ENCODE data around the gene ZNF532.

ZNF532 gene

DNA sequence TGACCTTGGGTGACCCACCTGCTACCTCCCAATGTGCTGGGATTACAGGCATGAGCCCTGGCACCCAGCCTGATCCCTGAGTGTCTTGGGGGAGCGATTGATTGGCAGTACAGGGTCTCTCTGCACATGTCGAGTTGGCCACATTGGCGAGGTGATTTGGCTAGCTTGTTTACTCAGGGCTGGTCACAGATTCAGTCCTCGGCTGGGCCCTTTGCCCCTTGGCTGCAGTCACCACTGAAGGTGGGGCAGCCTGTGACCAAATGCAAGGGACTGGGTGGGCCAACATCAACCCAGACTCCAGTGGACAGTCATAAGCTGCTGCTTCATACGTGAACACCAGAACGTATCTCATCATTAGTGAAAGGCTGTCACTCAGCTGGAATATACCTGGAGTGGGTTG, 114.9 kb downstream of the ZNF532 start:
- no peak for TF ChIP-seq SUZ12 (IDR thresholded peaks at IDR 0.05; ENCODE audit: extremely low read depth, insufficient read depth, insufficient read length)
- no peak for TF ChIP-seq ZNF274 (IDR thresholded peaks at IDR 0.05; ENCODE audit: low read depth, low read length)
- no peak for TF ChIP-seq YY1 (IDR thresholded peaks at IDR 0.05; ENCODE audit: insufficient read depth, insufficient read length)
- no peak overlapping the region for H3K9ac ChIP-seq (ENCODE audit: insufficient read length, low read depth)
- no peaks in the 10 kb centered on the region for H3K9me3 ChIP-seq (ENCODE audit: insufficient read depth, low read length)
- H3K27me3 ChIP-seq (ENCODE audit: insufficient read depth, insufficient read length) = no peaks in the 10 kb centered on the region
- peaks cover 64% of the 10 kb centered on the region for H3K36me3 ChIP-seq (ENCODE audit: insufficient read depth, insufficient read length, low read length)
- H3K4me1 ChIP-seq (ENCODE audit: insufficient read depth, insufficient read length) = no peaks in the 10 kb centered on the region
- DNase-seq (ENCODE audit: low read depth, low spot score) = no peak
- H3K4me3 ChIP-seq (ENCODE audit: insufficient read length, low read depth) = no peak overlapping the region

DNA sequence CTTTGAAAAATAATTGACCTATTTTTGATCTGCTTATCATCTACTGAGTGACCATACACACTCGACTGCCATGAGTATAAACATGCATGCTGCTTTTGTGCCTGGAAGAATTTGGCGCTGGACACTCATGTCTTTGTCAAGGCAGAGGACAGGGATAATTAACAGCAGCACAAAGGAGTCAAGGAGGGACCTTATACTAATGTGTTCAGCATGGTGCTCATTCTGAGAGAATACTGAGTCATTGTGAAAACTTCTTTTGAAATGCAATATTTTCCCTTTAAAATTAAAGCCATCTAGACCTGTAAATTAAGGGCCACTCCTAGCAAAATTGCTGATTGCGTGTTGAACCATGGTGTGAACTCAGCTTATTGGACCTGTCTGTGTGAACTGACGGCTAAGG, 116.3 kb downstream of the ZNF532 start:
- no peak overlapping the region for H3K4me3 ChIP-seq (ENCODE audit: insufficient read length, low read depth)
- H3K9ac ChIP-seq (ENCODE audit: insufficient read length, low read depth) = no peak overlapping the region
- no peaks in the 10 kb centered on the region for H3K9me3 ChIP-seq (ENCODE audit: insufficient read depth, low read length)
- H3K27me3 ChIP-seq (ENCODE audit: insufficient read depth, insufficient read length) = no peaks in the 10 kb centered on the region
- H3K36me3 ChIP-seq (ENCODE audit: insufficient read depth, insufficient read length, low read length) = peaks cover 58% of the 10 kb centered on the region
- no peak for TF ChIP-seq SUZ12 (IDR thresholded peaks at IDR 0.05; ENCODE audit: extremely low read depth, insufficient read depth, insufficient read length)
- H3K4me1 ChIP-seq (ENCODE audit: insufficient read depth, insufficient read length) = no peaks in the 10 kb centered on the region
- no peak for DNase-seq (ENCODE audit: low read depth, low spot score)

DNA sequence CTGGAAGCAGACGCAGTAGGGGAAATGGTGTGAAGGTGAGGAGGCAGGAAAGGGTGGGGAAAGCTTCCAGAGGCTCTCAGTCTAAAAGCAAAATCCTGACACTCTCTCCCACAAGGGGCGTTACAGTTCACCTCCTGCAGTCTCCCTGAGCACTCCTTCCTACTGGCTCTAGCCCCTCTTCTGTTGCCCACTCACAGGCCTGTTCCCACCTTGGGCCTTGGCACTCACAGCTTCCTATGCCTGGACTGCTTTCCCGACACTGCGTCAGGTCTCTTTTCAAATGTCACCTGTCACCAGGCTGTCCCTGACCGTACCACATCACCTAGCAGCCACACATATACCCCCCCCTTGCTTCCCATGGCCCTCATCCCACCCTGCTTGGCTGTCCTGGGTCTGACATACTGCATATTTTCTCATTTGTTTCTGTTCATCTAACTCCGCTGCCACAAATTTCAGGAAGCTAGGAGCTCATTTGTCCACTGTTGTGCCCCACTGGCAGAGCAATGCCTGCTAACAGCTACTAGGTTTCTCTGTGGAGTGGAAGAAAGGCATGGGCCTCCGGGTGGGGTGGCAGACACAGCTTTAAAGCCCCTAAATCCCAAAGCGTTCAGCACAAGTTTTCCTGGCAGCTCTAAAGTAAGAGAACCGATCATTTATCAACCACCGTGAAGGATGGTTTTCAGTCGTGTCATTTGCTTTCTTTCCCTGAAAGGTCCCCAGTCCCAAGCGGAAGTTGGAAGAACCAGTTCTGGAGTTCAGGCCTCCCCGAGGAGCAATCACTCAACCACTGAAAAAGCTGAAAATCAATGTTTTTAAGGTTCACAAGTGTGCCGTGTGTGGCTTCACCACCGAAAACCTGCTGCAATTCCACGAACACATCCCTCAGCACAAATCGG, 118.8 kb downstream of the ZNF532 start:
- H3K9ac ChIP-seq (ENCODE audit: insufficient read length, low read depth) = no peak overlapping the region
- no peaks in the 10 kb centered on the region for H3K4me1 ChIP-seq (ENCODE audit: insufficient read depth, insufficient read length)
- no peak for DNase-seq (ENCODE audit: low read depth, low spot score)
- H3K4me3 ChIP-seq (ENCODE audit: insufficient read length, low read depth) = no peak overlapping the region
- TF ChIP-seq SUZ12 (IDR thresholded peaks at IDR 0.05; ENCODE audit: extremely low read depth, insufficient read depth, insufficient read length) = no peak
- no peak for TF ChIP-seq ZNF274 (IDR thresholded peaks at IDR 0.05; ENCODE audit: low read depth, low read length)
- TF ChIP-seq YY1 (IDR thresholded peaks at IDR 0.05; ENCODE audit: insufficient read depth, insufficient read length) = no peak
- no peaks in the 10 kb centered on the region for H3K27me3 ChIP-seq (ENCODE audit: insufficient read depth, insufficient read length)
- peaks cover 49% of the 10 kb centered on the region for H3K36me3 ChIP-seq (ENCODE audit: insufficient read depth, insufficient read length, low read length)
- H3K9me3 ChIP-seq (ENCODE audit: insufficient read depth, low read length) = no peaks in the 10 kb centered on the region

DNA sequence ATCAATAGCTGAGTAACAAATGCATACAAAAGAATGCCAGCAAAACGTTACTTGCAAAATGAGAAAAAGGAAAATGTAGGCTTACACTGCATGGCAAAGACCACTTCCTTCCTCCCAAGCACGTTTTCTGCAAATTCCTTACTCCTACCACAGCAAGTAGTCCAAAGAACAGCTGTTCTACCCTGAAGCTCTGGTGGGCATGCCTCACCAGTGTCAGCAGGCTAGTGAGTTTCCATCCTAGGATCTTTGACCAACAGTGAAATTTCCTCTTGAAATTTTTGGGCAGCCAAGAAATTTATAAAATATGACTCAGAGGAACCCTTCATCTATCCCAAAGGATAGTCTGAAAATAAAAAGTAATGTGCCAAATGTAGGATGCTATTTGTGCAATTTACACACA, 123.9 kb downstream of the ZNF532 start:
- Histone ChIP-seq H3K4me1 (ENCODE audit: insufficient read depth, insufficient read length) (no peaks in the 10 kb centered on the region), H3K9me3 (ENCODE audit: insufficient read depth, low read length) (no peaks in the 10 kb centered on the region), H3K36me3 (ENCODE audit: insufficient read depth, insufficient read length, low read length) (peaks cover 7% of the 10 kb centered on the region), H3K9ac (ENCODE audit: insufficient read length, low read depth) (no peak overlapping the region), H3K27me3 (ENCODE audit: insufficient read depth, insufficient read length) (no peaks in the 10 kb centered on the region), H3K4me3 (ENCODE audit: insufficient read length, low read depth) (no peak overlapping the region)
- DNase-seq (ENCODE audit: low read depth, low spot score) = no peak
- TF ChIP-seq ZNF274 (IDR thresholded peaks at IDR 0.05; ENCODE audit: low read depth, low read length) (no peak), YY1 (IDR thresholded peaks at IDR 0.05; ENCODE audit: insufficient read depth, insufficient read length) (no peak), SUZ12 (IDR thresholded peaks at IDR 0.05; ENCODE audit: extremely low read depth, insufficient read depth, insufficient read length) (no peak)

DNA sequence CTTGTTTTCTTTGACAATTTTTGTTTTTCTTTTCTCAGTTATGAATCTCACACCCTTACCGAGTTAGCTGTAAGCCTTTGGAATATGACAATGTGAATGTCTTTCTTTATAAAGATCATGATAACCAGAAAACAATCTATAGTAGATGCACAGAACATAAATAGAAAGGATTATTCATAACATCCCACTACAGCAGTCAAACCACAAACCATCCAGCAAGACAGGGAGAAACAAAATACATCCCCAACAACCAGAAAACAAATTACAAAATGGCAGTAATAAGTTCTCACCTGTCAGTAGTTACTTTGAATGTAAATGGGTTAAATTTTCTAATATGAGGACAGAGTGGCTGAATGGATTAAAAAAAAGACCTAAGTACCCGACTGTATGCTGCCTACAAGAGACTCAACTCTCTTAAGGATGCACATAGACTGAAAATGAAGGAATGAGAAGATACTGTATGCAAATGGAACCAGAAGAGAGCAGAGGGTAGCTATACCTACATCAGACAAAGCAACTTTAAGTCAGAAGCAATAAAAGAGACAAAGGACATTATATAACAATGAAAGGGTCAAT, 124.6 kb downstream of the ZNF532 start:
- no peaks in the 10 kb centered on the region for H3K36me3 ChIP-seq (ENCODE audit: insufficient read depth, insufficient read length, low read length)
- H3K9ac ChIP-seq (ENCODE audit: insufficient read length, low read depth) = no peak overlapping the region
- H3K4me1 ChIP-seq (ENCODE audit: insufficient read depth, insufficient read length) = no peaks in the 10 kb centered on the region
- no peaks in the 10 kb centered on the region for H3K27me3 ChIP-seq (ENCODE audit: insufficient read depth, insufficient read length)
- TF ChIP-seq SUZ12 (IDR thresholded peaks at IDR 0.05; ENCODE audit: extremely low read depth, insufficient read depth, insufficient read length) = no peak
- DNase-seq (ENCODE audit: low read depth, low spot score) = no peak
- no peaks in the 10 kb centered on the region for H3K9me3 ChIP-seq (ENCODE audit: insufficient read depth, low read length)
- no peak overlapping the region for H3K4me3 ChIP-seq (ENCODE audit: insufficient read length, low read depth)

DNA sequence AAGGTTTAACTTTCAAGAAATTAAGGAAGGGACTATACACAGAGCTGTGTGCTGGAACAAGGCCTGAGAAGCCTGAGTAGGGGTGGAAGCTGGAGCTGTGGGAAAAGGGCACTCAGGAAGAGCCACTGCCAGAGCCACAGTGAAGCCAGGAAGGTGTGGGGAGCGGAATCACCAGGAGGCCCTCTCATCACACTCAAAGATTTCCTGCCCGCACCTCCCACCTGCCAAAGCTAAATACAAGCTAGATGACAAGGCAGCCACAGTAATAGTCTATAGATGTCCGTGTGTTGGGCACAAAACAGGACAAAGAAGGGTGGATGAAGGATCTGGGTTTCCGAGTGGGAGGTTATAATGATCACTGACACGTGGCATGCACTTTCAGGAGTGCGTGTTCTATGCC, 126.0 kb downstream of the ZNF532 start:
- Histone ChIP-seq H3K9me3 (ENCODE audit: insufficient read depth, low read length) (no peaks in the 10 kb centered on the region), H3K27me3 (ENCODE audit: insufficient read depth, insufficient read length) (no peaks in the 10 kb centered on the region), H3K4me3 (ENCODE audit: insufficient read length, low read depth) (no peak overlapping the region), H3K9ac (ENCODE audit: insufficient read length, low read depth) (no peak overlapping the region), H3K36me3 (ENCODE audit: insufficient read depth, insufficient read length, low read length) (no peaks in the 10 kb centered on the region), H3K4me1 (ENCODE audit: insufficient read depth, insufficient read length) (no peaks in the 10 kb centered on the region)
- no peak for DNase-seq (ENCODE audit: low read depth, low spot score)
- TF ChIP-seq ZNF274 (IDR thresholded peaks at IDR 0.05; ENCODE audit: low read depth, low read length) (no peak), SUZ12 (IDR thresholded peaks at IDR 0.05; ENCODE audit: extremely low read depth, insufficient read depth, insufficient read length) (no peak), YY1 (IDR thresholded peaks at IDR 0.05; ENCODE audit: insufficient read depth, insufficient read length) (no peak)

DNA sequence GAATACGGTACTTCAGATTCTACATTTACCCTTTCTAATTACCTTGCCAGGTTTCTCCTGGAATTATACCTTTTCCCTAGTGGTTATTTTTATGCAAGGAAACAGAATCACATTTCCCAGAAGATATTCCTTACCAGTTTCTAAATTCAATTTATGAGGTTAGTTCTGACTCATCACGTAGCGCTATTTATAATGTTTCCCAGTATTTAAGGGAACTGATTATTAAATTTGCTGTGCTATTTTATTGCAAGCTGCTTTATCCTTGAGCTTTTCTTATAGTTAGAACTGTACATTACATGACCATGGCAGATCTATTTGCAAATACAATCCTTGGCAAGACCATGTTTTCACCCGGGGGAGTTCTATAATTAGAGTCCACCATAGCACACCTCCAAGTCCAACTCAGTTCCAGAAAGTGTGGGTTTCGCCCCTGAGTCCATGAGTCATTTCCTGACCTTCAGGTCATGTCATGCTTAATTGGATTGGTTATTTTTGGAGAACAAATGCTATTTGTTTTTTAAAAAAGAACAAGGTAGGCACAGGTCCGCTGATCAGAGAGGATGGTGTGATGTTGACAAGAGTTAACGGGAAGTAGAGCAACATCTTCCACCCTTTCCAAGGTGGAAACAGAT, 126.6 kb downstream of the ZNF532 start:
- no peaks in the 10 kb centered on the region for H3K27me3 ChIP-seq (ENCODE audit: insufficient read depth, insufficient read length)
- no peaks in the 10 kb centered on the region for H3K36me3 ChIP-seq (ENCODE audit: insufficient read depth, insufficient read length, low read length)
- DNase-seq (ENCODE audit: low read depth, low spot score) = no peak
- TF ChIP-seq ZNF274 (IDR thresholded peaks at IDR 0.05; ENCODE audit: low read depth, low read length) (no peak), YY1 (IDR thresholded peaks at IDR 0.05; ENCODE audit: insufficient read depth, insufficient read length) (no peak), SUZ12 (IDR thresholded peaks at IDR 0.05; ENCODE audit: extremely low read depth, insufficient read depth, insufficient read length) (no peak)
- H3K9me3 ChIP-seq (ENCODE audit: insufficient read depth, low read length) = no peaks in the 10 kb centered on the region
- H3K4me1 ChIP-seq (ENCODE audit: insufficient read depth, insufficient read length) = no peaks in the 10 kb centered on the region
- H3K4me3 ChIP-seq (ENCODE audit: insufficient read length, low read depth) = no peak overlapping the region
- H3K9ac ChIP-seq (ENCODE audit: insufficient read length, low read depth) = no peak overlapping the region

Measured in NT2/D1 (cell line).